Adipose tissue (tissue), 3 donors: ENCODE results near the gene DPP10. TPM values are rescaled to one million over a fixed set of nuclear protein-coding genes. Genes with fewer than 3 reads are reported as not detected.

ENCODE experiments used
- H3K27ac ChIP-seq: one replicate; pipeline ENCODE4 v1.5.1; 2013; ENCODE audit warnings: low read depth, low read length
- WGBS, 3 donors: extraction: QIAGEN DNeasy Blood & Tissue Kit; methylation state at CpG; one replicate each; pipeline ENCODE4 v1.1.7; 2013; 5-methylcytosine and 5-hydroxymethylcytosine counted together
- polyA plus RNA-seq, 3 donors: library from polyadenylated mRNA; stranded (reverse); fragments of 200-250 nt; gene quantifications; one replicate each; pipeline ENCODE4 v1.2.3, GENCODE V29; 2013
- donor health status: healthy with polysubstance abuse.
- donor health status: Bipolar disorder and iron deficiency.
- donor health status: healthy.

DPP10 gene
- polyA plus RNA-seq, 3 donors: 0.18 to 2.0 TPM; not detected in 1

DNA sequence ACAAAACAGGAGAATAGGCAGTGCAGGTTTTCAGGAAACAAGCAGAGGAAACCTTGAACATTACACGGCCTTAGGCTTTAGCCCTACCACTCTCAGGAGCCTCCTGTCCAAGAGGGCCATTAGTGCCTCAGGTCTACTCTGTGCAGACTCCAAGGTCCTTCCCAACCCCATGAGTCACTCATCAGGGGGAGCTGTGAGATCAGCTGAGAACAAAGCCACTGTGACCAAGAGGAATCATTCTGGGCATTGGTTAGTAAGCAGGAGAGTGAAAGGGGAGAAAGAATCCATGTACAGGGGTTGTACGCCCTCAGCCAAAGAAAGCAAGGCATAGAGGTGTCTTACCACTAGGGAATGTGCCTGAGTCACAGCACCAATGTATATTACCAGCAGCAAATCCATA lies 680.3 kb downstream of the DPP10 start:
- no peak overlapping the region for H3K27ac ChIP-seq
- 71 to 81% (median 72%) methylated on average over 2 of the region's 2 CpGs for WGBS, 3 donors

DNA sequence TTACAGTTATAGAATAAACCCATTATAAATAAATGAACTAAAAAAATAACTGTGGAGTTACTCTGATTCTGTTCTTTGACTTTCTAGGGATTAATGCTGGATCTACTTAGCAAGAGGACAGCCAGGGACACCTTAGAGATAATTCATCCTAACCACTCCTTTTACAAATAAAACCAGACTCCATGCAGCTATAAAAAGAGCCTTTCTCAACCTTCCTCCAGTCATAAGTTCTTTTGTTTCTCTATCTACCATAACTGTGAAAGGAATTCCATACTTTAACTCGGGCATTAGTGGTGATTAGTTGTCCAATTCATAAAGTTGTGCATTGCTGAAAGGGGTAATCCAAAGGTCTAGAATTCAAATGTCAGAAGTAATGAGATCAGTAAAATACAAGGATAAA lies 682.4 kb downstream of the DPP10 start:
- 49 to 66% (median 56%) methylated on average over 1 of the region's 1 CpG for WGBS, 3 donors
- H3K27ac ChIP-seq: no peak overlapping the region

DNA sequence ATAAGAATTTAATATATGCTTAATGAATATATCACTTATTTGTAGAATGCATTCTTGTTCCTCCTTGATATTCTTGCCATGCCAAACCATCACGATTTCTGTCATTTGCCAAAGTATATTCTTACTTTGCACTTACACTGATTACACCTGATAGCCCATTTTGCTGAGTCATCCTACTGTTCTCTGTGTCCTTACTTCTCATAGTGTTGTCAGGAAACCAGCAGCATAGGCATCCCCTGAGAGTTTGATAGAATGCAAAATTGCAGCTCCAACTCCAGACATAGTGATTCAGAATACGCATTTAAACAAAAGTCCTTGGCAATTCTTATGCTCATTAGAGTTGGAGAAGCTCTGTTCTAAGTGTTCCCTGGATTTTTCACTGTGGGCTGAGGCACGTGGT lies 687.1 kb downstream of the DPP10 start:
- no peak overlapping the region for H3K27ac ChIP-seq
- WGBS, 3 donors: 74 to 80% (median 77%) methylated on average over 3 of the region's 3 CpGs

DNA sequence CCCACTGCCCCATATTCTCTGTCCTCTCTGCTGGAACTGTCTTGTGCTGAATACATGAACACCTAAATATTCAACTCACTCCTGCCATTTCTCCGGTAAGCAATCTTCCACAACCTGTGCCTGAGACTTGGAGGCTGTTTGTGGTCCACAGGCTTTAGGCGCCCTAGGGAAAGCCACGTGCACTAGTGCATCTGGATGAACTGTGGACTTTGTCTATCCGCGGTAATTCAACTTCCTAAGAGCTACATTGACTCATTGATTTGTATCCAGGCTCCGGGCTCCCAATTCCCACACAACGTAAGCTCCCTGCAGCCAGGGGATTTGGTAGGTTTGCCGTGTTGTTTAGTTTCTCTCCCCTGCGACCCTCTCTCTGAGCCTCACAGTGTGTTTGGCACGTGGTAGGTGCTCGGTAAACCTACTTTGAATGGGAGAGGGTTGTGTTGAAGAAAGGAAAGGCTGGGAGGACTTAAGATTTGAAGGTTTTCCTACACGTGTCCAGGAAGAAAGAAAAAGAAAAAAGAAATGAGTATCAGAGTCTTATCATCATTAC lies 718.2 kb downstream of the DPP10 start:
- no peak overlapping the region for H3K27ac ChIP-seq
- 22 to 46% (median 45%) methylated on average over 12 of the region's 12 CpGs for WGBS, 3 donors

DNA sequence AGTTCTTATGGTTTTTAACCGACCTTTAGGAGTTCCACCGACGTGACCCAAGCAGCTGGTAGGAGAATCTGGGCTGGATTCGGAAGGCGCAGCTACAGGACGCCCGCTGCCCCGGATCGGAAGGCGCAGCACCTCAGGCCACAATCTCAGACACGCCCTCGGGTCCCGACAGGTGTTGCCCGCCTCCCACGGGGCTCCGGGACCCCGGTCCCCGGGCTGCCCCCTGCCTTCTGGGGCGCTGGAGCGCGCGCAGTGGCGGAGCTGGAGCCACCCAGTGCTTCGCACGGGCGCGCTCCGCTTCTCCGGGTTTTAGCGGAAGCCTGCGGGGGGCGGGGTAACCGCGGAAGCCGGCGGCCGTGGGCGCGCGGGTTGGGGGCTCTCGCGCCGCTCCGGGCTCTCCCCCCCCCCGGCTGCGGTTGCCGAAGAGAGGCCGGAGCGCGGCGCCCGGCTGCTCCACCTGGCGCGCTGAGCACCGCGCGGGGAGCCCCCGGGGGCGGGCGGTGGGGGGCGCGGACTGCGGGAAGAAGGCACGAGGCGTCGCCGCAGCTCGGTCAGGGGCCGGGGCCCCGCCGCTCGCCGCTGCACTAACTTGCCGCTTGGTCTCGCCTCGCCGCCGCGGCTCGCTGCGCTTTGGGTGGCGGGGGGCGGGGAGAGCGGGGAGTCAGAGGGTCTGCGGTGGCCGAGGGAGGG lies 718.8 kb downstream of the DPP10 start:
- WGBS, 3 donors: 1 to 2% (median 2%) methylated on average over 35 to 86 of the region's 86 CpGs
- H3K27ac ChIP-seq: no peak overlapping the region

DNA sequence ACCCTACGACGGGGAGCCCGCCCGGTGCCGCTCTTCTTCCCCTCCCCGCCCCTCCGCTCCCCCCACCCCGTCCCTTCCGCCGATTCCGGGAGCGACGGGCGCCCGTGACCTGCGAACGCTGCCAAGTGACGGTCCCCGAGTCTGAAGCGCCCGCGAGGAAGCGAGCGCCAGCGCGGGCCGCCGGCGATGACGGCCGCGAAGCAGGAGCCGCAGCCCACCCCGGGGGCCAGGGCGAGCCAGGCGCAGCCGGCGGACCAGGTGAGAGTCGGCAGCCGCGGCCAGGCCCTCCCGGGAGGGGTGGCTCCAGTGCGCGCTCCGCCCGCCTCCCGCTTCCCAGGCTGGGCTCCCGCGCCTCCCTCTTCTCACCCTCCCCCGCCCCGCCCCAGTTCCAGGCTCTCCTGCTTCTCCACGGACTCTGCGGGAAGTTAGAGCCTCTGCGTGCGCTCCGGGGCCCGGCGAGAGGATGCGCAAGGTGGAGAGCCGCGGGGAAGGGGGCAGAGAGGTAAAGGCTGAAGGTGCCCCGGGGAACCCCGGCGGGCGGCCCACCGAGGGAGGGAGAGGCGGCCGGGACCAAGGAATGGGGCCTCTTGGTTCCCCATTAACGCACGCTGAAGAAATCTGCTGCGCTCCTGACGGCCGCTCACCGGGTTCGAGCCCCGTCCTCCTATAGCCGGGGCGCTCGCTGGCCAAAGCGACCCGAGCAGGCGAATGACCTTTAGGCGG lies 719.5 kb downstream of the DPP10 start:
- H3K27ac ChIP-seq: no peak overlapping the region
- WGBS, 3 donors: 1 to 2% (median 1%) methylated on average over 44 to 83 of the region's 83 CpGs

DNA sequence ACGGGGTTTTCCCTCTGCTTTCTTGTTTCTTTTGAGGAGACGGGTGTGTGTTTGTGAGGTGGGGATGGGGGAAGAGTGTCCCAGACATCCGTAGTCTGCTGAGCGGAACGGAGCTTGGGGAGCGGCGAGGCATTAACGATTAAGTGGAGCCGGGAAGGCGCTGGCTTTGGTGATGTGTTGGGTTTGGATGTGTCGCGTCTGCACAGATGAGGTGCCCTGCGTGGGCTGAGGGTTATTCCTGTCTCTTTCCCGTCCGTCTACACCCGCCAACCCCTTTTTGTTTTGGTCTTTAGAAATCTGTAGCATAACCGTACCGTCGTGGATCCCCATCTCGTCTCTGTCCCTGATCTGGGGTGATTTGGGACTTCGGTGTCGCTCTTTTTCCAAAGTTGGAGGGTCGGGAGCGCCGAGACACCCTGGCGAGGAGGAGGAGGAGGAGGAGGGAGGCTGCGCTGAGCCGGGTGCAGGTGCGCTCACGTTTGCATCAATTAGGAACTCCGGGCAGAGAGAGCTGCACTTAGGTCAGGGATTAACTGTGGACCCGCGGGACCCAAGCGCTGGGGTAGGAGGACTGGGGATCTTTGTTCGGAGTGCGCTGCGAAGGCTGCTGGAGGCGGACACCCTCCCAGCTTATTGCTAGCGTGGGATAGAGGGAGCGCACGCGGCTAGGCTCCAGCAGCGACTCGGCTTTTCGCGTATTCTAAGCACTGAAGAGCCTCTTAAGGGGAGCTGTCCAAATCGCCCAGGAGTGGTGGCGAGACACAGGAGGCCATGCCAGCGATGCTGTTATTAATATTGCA lies 720.3 kb downstream of the DPP10 start:
- no peak overlapping the region for H3K27ac ChIP-seq
- 1 to 3% (median 2%) methylated on average over 49 of the region's 49 CpGs for WGBS, 3 donors

DNA sequence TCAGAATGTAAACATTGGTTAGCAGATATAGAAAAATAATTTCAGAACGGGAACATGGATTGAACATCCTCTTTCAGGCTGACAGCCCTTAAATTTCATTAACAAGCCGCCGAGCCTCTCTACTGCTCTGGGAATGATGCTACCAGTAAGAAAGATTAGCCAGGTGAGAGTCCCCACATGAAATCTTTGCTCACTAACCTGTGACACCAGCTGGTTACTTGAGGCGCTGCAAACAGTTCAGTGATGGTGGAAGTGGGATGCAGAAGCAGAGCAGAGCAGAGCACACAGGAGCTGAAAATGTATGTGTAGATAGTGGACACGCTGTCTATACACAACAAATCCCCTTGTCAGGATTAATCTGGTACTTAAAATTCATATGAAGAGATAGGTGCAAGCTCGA lies 721.1 kb downstream of the DPP10 start:
- WGBS, 3 donors: 38 to 47% (median 38%) methylated on average over 6 of the region's 6 CpGs
- H3K27ac ChIP-seq: no peak overlapping the region

DNA sequence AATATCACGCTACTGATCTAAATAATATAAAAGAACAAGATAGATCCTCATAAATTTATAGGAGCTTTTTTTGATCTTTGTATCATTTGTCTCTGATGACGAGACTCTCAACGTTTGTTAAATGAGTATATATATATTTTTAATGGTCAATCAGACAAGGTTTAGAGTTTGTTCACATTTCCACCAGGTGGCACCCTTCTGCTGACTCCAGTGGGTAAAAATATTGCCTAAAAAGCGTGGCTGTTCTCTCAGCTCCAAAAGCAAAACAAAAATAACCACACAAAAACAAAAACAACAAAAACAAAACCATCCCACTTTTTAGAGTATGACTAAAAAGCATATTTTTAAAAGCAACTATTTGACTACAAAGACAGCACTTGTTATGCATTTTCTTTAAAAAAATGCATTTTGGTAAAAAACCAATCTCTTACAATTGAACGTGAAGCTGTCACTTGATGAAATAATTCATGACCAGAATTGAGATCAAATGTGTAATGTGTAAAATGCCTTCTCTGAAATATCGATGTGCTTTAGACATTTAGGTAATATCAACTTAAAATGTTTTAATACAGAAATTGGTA lies 723.2 kb downstream of the DPP10 start:
- 23 to 40% (median 36%) methylated on average over 6 of the region's 6 CpGs for WGBS, 3 donors
- H3K27ac ChIP-seq: no peak overlapping the region

DNA sequence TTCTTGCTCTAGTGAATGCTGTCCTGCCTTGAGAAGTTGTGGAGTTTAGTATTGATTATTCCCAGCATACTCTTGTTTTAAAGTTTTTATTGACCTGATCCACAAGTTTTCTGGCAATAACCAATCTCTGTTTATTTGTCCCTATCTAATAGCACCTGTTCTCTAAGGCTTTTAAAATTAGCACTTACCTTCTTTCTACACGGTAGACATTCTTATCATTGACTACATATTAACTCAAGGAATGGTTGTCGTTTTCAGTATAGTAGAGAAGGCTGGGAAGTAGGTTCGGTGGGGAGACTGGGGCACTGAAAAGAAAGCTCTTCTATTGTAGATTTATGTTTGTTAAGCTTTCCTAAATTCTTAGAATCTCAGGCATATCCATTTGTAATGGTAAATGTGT lies 726.0 kb downstream of the DPP10 start:
- 20 to 55% (median 47%) methylated on average over 3 of the region's 3 CpGs for WGBS, 3 donors

DNA sequence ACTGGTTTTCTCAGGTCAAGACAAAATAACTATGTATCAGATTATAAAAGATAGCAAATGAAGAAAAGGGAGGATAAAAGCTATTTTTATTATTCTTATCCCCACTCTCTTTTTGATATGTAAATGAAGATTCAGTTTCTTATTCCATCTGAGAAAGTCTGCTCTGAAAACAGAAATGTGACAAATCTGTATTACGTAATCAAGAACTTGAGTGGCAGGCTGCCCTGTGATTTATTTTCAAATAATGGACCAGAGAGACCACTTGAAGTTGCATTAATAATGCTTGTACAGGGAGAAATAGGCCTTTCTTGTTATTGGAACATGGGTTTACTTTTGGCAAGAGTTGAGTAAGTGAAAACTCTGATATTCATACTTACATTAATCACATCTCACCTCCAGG lies 727.4 kb downstream of the DPP10 start:
- H3K27ac ChIP-seq: no peak overlapping the region
- WGBS, 3 donors: 75 to 95% (median 92%) methylated on average over 1 of the region's 1 CpG

More for the DNA sequence above, 726.0 kb downstream of the DPP10 start:
- H3K27ac ChIP-seq: no peak overlapping the region

DNA sequence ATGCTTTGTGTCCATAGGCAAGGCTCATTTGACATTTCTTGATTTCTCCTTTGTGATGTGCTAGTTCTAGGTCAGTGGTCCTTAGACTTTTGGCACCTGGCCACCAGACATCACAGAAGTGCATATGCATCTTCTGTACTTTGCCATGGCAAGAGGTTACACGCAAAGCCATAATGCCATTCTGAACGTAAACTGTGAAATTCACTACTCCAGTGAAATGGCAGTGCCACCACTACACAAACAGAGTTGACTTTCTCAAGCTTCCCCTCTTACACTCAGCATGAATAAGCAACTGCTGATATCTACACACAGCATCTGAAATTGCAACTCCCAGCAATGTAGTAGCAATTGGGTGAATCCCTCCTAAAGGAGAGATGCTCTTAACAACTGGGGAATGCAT lies 729.3 kb downstream of the DPP10 start:
- no peak overlapping the region for H3K27ac ChIP-seq
- 91 to 95% (median 93%) methylated on average over 2 of the region's 2 CpGs for WGBS, 3 donors

DNA sequence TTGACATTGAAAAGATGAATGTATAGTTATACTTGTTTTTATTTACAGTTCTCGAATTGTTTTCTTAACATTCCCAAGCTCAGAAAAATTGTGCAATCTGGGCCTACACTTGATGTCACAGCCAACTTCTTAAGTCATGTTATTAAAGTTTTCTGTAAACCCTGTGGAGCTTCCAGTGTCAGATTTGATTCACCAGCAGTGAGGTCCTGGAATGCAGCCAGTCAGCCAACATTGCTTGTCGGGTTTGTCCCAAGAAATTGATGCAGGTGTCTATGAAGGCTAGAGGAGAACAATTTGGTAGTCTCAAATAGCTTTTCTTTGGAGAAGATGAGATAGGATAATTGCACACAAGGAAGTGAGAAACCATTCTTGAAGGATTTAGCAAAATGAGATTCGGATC lies 732.2 kb downstream of the DPP10 start:
- H3K27ac ChIP-seq: no peak overlapping the region
- 47 to 71% (median 66%) methylated on average over 3 of the region's 3 CpGs for WGBS, 3 donors

DNA sequence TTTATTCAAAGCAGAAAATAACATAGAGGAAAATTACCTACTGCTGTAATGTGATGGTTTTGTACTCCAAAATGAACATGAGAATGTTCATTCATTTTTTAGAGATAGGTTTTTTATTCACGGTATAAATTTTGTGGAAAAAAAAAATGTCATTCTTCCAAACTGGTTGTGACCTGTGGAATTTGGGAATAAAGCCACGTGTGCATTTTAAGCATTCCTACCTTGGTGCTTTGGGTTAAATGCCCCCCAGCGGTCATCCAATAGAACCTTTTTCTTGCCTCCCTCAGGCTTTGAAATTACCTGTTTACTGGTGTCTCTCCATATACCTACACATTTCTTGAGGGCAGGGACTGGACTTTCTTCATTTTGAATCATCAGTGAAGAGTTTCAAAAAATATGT lies 740.7 kb downstream of the DPP10 start:
- WGBS, 3 donors: 44 to 58% (median 51%) methylated on average over 3 of the region's 3 CpGs
- H3K27ac ChIP-seq: no peak overlapping the region

DNA sequence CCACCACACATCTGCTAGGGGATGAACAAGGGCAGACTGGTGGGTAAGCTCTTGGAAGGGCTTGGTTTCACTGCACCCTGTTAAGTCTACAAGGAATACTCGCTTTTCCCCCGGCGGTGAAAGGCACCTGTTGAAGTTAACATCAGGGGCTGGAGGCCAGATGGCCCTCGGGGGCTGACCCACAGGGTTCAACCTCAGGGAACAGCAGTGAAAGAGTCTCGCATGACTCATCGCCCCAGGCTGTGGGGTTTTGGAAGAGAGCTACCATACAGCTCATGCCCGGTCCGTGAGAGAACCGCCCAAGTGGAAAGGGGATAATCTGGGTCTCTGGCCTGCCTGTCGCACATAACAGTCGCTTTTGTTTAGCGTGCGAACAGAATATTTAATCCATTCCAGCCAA lies 748.0 kb downstream of the DPP10 start:
- no peak overlapping the region for H3K27ac ChIP-seq
- 90 to 97% (median 92%) methylated on average over 13 of the region's 13 CpGs for WGBS, 3 donors

DNA sequence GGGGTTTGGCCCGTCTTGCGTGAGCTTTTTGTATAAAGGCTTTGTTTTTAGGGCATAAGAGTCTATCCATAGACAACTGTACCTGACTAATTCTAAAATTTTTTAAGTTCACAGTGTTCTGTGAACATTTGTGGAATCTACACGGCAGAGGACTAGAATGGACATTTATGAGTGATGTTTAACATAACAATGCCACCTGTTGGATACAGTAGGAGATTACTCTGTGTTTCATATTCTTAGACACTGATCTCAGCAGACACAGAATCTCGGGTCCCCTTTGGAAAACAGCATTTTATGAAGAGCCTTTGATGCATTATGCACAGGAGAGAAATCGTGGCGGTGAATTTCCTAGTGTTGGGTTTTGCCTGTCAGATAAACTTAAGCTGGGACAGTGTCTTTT lies 752.2 kb downstream of the DPP10 start:
- H3K27ac ChIP-seq: no peak overlapping the region
- 72 to 81% (median 80%) methylated on average over 6 of the region's 6 CpGs for WGBS, 3 donors

DNA sequence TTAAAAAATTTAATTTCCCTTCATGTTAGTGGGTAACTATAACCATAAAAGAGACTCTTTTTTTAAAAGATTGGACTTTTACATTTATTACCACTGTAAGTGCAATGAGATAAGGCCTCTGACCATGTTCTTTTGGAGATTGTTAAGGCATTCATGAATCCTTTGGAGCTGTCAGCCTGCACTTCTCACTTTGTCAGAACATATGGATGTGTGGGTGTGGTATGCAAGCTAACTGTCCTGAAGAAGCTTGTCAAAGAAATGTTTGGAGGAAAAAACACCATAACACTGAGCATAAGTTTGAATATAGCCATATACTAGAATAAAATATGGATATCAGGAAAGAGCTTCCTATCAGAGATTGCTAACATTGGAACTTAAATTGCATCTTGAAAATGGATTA lies 754.1 kb downstream of the DPP10 start:
- no peak overlapping the region for H3K27ac ChIP-seq

DNA sequence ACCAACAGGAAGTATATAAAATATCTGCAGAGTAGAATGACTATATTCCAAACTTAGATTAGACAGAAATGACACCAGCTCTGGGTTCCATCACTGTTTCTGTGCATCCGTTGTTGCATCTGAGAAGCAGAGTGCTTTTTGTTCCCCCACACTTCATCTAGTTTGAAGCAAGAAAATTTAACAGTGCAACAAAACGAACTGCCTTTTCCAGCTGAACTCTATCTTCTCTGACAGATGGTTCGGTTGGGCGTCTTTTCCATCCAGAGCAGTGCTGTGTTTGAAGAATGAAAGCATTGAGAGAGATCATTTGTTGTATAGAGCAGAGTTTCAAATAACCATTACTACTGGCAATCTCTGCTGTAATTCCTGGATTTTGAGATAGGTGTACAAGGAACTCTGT lies 757.5 kb downstream of the DPP10 start:
- no peak overlapping the region for H3K27ac ChIP-seq
- 32 to 45% (median 37%) methylated on average over 4 of the region's 4 CpGs for WGBS, 3 donors

DNA sequence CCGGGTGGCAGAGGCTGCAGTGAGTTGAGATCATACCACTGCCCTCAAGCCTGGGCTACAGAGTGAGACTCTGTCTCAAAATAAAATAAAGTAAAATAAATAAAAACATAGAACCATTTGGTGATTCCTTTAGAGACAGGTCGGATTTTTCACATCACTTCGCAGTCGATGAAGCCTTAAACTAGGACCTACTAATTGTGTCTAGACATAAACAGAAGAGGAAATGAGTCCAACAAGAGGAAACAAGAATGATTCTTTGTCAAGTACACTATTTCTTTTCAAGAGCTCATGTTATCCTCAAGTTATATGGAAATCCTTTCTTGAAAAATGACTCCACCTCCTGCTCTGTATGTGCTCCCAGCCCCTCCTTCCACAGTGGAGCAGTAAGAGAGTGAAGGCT lies 758.9 kb downstream of the DPP10 start:
- WGBS, 3 donors: 81 to 93% (median 83%) methylated on average over 4 of the region's 4 CpGs
- no peak overlapping the region for H3K27ac ChIP-seq
